NCI-H510A treated with DMSO at 0.1 percent for 48 hours (cell line): ENCODE results near the gene TENT5A.

Experiments
- DNase-seq: peaks from one replicate; lab custom pipeline; 2025; lab: John Stamatoyannopoulos, UW

TENT5A gene

GRCh38 chr6:81713205-81713604 is 39.3 kb downstream of the TENT5A start:
- DNase-seq: no peak

DNA sequence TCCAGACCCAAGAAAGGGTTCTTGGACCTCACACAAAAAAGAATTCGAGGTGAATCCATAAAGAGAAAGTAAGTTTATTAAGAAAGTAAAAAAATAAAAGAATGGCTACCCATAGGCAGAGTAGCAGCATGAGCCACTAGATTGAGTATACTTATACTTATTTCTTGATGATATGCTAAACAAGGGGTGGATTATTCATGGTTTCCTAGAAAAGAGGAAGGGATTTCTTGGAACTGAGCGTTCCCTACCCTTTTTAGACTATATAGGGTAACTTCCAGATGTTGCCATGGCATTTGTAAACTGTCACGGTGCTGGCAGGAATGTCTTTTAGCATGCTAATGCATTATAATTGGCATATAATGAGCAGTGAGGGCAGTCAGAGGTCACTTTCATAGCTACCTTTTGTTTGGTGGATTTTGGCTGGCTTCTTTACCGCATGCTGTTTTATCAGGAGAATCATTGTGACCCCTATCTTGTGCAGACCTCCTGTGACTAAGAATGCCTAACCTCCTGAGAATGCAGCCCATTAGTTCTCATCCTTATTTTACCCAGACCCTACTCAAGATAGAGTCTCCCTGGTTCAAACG is 44.3 kb downstream of the TENT5A start:
- DNase-seq: no peak

DNA sequence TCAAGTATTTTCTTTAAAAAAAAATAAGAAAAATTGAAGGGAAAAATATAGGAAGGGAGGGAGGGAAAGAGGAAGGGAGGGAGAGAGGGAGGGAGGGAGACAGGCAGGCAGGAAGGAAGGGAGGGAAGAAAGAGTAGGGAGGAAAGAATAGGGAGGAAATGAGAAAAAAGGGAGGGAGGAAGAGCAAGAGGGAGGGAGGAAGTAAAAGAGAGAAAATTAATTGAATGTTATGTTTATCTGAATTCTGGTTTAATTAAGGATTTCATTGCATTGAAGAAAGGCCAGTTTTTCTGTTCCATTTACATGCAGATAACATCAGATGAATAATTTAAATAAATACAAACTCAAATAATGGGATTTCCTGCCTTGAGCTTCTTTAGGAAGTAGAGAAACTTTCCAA is 47.8 kb downstream of the TENT5A start:
- DNase-seq: no peak

GRCh38 chr6:81700414-81700813 is 52.1 kb downstream of the TENT5A start:
- no peak for DNase-seq

GRCh38 chr6:81697559-81697958 is 54.9 kb downstream of the TENT5A start:
- DNase-seq: no peak

DNA sequence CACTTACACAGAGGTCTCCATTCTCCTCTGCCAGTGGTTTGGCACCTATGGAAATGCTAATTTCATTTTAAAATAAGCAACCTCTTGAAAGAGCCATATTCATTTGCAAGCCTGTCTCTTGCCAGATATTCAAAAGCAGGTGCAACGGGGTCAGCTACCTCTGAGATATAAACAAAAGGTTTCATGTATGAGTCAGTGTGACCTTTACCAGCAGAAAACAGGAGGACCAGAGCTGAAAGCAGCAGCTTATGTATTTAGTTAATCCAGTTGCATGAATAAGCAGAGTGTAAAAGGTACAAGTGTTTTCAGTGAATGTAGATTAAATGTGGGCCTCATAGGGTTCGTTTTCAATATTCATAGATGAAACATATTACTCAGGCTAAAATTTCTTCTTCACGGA is 56.0 kb downstream of the TENT5A start:
- peak; percentile 47 for DNase-seq
